SKM-1 (cell line): ENCODE results near the gene CCDC57.
A peak's percentile ranks its signal among the peaks of the same experiment; 100 is the strongest.

Experiments used
- DNase-seq: peaks from one replicate; lab custom pipeline; 2025; ENCODE audit not compliant: unreplicated experiment; lab: John Stamatoyannopoulos, UW

CCDC57 gene

DNA sequence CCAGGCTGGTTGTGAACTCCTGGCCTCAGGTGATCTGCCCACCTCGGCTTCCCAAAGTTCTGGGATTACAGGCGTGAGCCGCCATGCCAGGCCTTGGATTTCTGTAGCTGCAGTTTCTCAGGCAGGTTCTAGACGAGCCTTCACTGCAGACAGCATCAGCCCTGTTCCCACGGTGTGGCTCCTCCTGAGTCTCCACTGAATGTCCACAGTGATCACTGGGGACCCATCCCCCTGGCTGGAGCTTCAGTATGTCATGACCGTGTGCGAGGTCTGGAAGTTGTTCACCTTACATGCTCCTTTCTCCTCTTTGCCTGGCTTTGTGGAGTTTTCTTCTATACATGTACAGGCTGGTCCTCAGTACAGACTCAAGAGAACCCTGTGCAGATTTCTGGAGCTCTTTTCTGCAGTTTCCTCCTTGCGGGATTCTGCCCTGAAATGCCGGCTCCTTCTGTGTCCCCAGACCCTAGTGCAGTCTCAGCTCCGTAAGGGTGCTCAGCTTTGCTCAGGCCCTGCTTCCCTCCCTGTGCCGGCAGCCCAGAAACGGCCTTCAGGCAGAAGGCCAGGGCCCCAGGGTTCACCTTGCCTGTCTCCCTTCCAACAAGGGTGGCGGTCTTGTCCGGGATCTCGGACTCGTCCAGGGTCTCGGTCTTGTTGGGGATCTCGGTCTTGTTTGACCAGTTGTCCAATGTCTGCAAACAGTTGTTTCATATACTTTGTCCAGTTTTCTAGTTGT lies 100.3 kb downstream of the CCDC57 start:
- no peak for DNase-seq

DNA sequence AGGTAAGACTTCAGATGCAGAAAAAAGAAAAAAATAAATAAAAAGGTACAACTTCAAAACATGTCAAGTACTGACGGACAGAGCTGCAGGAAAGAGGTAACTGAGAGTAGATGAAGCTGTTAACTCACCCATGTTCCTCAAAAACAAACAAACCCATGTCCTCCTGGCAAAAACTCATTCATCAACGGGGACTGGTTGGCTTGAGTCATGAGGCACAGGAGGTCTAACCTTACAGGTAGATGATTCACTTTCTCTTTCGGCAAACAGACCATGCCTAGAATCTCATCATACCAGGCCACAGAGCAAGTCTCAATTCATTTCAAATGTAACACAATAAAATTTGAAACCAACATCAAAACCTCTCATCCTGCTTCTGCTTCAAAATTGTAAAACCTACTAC lies 102.3 kb downstream of the CCDC57 start:
- no peak for DNase-seq

DNA sequence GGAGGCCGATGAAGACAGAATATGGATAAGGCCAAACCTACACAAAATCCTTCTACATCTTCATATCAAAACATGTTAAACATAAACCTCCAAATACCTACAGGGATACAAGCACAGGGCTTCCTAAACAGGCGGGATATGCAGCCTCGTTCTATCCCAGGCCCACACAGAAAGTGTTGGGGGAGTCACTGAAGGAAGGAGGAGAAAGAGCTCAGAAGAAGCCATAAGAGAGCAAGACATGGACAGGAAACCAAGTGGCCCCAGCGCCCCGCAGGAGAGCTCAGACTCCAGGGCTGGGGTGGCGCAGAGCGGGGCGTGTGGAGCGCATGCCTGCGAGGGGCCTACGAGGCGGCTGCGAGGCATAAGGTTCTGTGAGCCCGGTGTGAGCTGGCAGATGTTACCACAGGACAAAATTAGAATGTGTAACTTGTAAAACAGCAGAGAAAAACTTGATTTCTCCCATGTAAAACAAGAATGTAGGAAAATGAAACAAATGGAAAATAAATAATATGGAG lies 103.6 kb downstream of the CCDC57 start:
- DNase-seq, result no peak

DNA sequence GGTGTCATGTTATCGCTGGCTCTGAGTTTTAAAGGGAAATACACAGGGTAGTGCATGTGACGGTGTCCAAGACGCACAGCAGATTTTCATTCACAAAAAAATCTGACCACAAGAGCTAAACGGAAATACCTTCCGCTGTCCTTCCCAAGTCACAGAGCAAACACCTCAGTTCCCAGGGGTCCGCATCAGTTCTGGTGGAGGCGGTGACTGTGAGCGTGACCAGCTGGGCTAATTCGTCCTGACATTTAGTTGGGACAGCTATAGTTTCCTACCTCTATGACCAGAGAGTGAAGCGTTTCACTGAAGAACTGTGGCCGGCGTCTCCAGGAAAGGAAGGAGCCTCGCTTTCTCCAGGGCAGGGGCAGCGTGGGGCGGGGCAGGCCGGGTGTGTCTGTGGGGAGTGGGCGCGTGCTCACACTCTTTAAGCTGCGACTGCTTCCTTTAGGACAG lies 104.1 kb downstream of the CCDC57 start:
- no peak for DNase-seq

DNA sequence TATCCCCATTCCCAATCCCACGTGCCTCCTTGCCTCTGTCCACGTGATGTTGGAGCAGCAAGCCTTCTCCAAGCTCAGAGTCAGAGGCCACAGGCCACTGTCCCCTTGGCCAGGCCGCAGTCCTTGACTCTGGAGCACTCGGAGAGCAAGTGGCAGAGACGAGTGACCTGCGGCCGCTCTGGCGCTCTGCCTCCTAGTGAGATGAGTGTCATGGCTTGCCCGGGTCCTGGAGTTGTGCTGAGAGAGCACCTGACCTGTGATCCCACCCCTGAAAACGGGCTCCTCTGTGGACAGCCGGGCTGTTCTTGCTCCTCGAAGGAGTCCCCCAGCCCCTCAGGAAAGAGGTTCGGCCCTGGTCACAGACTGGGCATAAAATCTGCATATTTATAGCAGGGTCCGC lies 104.6 kb downstream of the CCDC57 start:
- no peak for DNase-seq

DNA sequence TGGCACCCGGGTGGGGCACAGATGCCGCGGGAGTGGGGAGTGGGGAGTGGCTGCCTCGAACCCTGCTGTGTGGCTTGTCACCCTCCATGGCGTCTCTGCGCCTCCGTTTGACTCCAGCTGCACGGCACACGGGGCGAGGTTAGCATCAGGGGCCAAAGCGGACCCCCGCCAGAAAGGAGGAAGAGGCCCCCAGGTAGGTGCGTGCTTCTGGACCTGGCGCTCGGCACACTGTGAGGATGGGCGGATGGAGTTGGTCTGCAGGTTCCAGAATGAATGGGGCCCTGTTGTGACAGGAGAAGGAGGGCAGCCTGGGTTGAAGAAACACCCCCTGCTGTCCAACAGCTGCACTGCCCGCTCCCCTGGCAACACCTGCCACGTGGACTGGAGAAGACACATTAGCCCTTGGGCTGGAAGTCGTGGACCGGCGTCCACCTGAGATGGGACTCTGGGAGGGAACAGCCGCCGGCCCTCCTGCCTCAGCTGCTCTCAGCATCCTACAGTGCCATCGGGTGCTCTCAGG lies 105.2 kb downstream of the CCDC57 start:
- no peak for DNase-seq

DNA sequence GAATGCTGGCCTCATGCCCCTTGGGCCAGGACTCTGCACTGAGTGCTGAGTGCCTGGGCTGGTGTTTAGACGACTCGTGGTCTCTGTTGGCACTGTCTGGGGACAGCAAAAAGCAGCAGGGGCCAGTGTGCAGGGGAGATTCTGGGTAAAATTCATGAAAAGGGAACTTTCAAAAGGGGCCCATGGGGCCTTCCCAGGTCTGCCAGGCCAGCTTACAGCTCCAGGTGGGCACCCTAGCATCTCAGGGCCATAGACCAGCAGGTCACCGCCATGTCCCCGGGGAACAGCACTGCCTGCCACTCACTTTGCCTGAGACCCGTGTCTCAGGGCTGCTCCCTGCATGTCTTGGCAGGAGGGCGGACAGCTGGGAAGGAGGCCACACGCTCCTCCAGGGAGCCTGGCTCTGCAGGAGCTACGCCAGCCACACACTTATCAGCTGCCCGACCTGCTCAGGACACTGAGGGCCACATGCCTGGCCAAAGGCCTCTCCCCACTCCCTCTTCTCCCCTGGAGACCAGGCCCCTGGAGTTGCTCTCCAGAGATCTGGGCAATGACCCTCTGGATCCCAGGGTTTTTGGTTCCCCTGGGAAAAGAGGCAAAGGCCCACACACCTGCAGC lies 105.8 kb downstream of the CCDC57 start:
- DNase-seq, result no peak

DNA sequence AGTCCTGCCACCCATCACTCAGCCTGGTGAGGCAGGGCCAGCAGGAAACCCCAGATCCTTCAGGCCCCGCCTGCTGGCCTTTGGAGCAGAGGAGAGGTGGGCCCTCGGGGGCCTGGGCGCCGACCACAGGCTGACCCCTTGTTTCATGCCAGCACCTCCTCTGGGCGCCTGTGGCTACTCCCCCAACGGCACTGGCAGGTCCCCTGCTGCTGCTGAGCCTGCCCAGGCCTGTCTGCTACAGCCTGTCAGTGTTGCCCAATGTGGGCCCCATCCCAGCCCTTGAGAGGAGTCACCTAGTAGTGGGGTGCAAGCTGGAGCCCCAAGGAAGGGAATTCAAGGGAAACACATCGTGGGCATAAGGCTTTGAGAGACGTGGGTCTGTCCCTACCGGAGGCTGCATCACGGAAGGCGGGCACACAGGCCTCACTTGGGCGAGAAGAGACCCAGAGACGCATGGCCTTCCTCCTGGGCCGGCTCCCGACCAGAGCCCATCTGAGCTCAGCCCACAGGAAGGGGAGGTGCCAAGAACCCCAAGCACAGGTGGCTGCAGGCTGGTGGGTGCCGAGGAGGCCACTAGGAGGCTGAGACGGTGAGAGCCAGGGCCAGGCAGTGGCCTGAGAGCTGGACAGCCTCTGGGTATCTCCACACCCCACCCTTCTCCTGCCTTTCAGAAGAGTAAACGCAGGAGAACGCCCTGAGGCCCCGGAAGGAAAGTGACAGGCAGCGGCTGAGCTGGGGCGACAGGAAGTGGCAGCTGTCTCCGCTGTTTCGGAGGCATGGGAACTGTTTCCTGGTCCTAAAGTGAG lies 106.6 kb downstream of the CCDC57 start:
- peak; percentile 85 for DNase-seq

DNA sequence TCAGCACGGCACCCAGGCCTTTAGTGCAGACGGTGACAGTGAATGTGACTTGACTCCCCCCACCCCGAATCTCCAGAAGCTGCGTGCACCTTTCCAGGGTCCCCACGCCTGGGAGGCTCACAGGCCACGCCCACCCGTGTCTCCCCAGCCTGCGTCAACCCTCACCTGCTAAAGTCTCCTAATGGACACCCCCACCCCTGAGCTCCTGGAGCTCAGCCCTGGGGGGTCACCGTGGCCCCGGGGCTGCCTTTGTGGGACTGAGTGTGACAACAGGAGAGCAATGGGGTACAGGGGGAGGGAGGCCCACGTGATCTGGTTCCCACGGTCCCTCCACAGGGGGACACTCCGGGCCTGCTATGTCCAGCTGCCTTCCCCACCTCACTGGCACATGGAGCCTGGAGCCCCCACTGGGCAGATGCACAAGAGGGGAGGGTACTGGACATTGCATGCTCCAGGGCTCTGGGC lies 107.2 kb downstream of the CCDC57 start:
- no peak for DNase-seq

DNA sequence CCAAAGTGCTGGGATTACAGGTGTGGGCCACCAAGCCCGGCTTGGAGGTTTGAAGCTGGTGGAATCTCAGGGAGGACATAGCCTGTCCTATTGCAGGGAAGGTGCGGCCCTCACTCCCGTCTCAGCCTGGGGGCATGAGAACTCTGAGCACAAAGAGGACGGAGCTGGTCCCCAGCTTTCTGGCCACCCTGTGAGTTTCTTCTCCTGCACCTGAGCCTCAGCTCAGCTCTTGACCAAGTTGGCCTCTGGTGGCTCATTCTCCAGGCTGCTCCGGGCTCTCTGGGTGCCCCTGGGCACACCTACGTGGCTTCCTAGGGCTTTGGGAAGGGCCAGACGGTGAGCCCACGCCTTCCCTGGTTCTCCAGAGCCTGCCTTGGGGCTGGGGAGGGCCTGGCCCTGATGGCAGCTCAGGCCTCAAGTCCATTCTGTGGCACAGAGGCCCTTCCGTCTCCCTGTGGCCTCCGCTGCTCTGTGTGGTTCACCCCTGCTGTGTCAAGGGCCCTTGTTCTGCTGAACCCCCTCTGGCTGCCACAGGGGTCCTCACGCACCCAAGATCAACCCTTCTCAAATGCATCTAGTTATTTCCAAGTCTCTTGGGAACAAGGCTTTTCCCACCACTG lies 107.7 kb downstream of the CCDC57 start:
- no peak for DNase-seq

DNA sequence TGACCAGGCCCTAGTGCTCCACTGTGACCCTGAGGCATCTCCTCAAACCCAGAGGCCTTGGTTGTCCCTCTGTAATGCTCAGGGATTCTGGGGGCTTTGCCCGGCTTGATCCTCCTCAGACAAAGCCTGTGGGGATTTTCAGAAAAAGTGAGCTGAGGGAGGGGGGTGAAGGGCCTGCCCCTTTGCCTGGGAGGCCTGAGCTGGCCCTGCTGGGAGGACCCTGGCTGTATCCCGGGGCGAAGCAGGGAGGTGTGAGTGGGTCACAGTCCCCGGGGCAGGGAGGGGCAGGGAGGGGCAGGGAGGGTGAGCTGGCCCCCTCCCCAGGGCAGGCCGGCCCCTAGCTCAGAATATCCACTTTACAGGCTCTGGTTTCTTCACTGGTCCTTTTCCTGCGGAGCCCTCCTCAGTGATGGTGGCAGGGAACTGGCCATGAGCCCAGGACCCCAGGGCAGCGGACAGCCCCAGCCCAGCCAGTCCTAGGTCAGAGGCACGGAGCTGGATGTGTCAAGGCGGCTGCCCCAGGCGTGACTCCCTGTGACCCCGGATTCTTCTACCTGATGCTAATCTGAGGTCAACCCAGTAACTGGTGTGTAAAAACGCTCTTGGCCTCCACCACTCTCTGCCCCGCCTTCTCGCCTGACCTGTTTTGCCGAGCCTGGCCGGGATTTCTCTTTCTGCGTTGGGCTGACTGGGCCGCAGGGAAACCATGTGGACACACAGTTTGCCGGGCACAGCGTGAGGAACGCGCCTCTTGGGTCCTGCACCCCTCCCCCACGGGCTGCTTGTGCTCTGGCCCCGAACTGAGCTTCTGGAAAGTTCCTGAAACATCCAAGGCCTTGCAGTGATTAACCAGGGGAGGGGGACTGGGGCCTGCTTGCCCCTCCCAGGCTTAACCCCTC lies 108.8 kb downstream of the CCDC57 start:
- DNase-seq, result no peak

DNA sequence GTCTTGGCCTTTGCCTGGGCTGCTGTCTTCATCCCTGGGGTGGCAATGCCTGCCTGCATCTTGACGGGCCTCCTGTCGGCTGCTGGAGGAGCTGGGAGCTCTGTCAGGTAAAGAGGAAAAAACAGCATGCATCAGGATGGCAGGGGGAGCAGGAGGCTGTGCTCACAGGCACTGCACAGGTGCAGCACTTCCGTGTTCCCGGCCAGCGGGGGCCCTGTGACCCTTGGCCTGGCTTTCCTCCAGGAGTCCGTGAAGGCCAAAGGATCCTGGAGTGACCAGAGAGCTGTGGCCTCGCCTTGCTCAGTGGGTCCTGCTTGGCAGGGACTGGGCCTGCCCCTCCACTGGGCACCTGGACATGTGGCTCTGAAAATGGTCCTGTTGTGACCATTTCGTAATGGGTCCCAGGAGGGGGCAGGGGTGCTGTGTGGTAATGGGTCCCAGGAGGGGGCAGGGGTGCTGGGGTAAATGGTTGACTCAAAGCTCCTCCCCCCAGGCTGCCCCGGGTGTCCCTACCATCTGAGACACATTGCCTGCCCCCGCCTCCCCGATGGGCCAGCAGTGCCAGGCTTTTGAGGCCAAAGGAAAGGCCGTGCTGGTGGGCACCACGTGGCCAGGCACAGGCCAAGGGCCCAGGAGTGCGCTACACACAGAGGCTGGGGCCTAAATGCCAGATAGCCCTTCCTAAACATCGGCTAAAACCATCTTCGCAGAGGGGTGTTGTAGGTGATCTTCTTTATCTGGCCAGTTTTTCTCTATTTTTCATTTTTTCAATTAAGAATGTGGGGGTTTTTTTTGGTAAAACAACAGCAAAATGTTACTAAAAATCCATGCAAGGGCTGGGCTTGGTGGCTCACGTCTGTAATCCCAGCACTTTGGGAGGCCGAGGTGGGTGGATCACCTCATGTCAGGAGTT lies 110.6 kb downstream of the CCDC57 start:
- DNase-seq, result no peak

DNA sequence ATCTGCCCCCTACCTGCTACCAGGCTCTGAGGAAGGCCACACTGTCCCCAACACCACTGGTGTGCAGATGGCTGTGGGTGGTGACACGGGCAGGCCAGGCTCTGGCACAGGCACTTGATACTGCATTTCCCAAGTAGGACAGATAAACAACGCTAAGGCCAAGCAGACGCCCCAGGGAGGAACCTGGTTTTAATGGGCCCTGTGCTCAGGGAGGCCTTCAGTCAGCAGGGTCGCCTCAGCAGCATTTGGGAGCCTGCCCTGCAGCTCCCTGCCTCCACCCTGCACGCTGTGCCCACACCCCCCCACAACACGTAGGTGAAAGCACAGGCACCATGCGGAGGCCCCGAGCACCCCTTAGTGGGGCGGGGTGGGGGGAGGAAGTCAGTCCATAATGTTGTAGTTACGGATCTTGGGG lies 111.3 kb downstream of the CCDC57 start:
- no peak for DNase-seq

DNA sequence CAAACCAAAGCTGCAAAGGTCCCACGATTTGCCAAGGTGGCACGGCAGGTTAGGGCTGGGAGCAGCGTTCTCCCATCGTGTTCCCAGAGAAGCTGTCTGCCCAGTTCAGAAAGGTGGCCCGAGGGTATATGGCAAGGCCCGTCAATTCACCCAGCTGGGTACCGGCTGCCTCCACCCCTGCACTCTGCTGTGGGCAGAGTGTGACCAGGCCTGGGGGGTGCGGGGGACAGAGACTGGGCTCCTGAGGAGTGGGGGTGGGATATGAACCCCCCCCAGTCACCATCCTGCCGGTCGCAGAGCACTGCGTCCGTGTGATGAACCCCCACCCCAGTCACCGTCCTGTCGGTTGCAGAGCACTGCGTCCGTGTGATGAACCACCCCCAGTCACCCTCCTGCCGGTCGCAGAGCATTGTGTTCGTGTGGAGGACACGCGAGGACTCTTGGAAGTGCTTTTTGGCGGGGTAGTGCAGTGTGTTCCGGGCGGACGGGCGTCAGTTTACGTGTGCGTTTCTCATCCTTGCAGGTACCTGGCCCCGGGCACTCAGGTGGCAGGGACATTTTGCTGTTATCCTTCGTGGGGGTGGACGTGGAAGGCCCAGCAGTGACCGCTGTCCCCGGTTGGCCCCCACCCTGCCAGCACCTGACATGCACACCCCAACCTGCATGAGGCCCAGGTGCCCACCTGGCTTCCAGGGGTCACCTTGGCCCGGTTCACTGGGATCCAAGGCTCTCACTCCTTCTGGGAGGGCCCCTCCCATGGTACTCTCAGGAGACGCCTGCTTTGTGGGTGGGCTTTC lies 111.9 kb downstream of the CCDC57 start:
- no peak for DNase-seq

DNA sequence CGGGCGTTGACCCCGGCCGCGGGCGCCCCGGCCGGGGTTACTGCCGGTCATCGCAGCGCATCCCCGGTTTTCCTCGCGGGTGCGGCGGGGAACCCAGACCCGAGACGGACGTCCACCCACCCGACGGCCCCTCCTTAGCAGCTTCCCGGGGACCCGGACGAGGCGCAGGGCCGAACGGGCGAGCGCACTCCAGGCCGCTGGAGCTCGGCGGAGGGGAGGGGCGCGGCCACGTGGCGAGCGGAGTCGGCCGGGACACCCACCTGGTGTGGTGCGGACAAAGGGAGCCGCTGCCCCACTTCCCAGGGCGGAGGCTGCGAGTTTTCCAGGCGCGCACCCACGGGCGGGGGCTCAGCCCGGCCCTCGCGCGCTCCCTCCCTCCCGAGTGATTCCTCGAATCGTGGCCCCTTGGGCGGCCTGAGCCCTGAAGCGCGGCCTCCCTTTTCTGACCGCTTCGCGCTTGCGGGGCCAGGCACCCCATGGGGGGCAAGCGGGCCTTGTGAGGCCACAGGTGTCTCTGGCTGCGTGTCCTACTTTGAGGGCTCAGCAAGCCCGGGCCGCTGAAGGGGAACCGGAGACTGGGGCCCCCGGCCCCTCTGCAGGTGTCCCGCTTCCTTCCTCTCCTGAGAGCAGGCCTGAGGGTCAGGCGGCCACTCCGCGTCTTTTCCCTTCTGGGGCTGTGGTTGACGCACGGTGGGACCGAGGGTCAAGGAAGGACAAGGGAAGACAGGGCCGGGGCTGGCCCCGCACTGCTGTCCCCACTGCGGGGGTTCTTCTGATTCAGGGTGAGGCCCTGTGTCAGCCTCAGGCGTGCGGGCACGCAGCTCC lies 113.5 kb downstream of the CCDC57 start:
- DNase-seq, result no peak

DNA sequence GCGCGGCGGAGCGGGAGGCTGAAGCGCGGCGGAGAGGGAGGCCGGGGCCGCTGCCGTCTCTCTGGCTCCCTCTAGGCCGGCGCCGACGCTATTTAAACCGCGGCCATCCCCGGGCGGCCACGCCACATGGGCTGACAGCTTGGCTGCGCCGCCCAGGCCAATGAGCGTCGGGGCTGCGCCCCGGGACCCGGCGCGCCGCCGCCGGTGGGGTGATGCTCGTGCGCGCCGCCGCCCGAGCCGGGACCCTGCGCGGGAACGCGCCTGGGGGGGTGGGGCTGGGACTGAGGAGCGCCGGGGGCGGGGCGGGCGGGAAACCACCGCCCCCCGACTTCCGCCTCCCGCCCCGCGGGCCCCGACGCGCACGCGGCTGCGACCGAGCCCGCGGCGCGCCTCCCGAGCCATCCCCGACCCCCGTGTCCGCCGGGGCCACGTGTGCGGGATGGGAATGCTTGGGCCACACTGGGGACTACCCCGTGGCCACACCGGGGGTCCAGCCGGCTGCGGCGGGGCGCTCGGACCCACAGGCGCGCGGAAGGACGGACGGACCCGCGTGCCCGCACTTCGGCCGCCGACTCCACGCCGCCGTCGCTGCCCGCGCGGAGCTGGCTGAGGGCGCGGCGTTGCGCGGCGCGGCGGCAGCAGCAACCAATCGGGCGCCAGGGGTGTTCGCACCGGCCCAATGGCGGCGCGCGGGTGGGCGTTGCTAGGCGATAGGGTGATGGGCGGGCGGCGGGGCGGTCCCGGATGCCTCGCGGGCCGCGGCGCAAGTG lies 114.3 kb downstream of the CCDC57 start, which contains the start of gene FASN:
Gene FASN (minus strand): TSS at position 68 of the 770 bp plus-strand sequence. CDS start 1,791 bp downstream, outside the sequence.
- peak; percentile 89 for DNase-seq

DNA sequence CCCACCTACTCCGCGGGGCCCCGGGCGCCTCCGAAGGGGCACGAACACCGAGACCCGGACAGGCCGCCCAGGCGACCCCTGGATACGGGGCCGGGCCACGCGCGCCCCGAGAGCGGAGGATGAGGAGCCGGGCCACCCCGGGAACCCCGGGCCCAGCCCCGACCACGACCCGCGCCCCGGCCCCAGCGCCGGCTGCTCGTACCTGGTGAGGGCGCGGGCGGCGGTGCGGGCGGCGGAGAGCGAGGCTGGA lies 114.8 kb downstream of the CCDC57 start:
- DNase-seq, result no peak
